Stimulated activated CD8-positive, alpha-beta memory T cell treated with anti-CD3 and anti-CD28 coated beads, Interleukin-15, amount 100 ng/mL, for 1 hour (primary cell): ENCODE results near the gene DPP10.
"Not testable (repeated sequence)": the region's sequence is repeated elsewhere in the genome, so short reads cannot be mapped to it uniquely, and the experiment has no call there.

ENCODE experiments used
- DNase-seq: peaks from one replicate; pipeline ENCODE4 v3.0.0-alpha.2; 2020; ENCODE audit warnings: low read depth

DPP10 gene

DNA sequence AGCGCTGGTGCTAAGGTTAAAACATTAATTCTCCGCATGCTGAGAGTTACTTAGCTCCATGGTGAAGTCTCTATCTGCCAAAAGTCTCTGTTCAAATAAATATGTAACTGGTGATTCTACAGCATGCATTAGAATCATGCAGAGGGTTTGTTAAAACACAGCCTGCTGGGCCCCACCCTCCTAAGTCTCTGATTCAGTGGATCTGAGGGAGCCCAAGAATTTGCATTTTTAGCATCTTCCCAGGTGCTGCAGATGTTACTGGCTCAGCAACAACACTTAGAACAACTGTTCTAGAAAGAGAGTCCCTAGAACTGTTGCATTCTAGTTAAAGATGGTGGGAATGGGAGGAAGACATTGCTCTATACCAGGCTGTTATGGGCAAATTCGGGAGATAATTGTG is 73.4 kb downstream of the DPP10 start:
- DNase-seq = no peak

GRCh38 chr2:114517580-114517979 is 75.1 kb downstream of the DPP10 start:
- DNase-seq = no peak

DNA sequence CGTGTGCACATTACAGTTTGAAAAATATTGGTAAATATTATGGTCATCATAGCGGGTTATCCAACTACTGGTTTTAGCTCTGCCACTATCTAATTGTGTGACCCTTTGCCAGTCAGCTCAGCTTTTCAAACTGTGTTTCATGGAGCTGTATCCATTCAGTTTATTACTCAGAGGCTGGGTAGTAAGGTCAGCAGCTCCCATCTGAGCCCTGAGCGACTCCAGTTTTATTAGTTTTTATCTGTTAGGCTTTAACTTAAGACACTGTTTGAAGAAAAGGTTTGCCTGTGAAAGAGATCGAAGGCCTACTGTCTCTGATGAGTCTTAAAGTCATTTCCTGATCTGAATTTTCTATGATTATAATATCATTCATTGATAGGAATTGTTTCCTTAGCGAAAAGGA is 76.3 kb downstream of the DPP10 start:
- no peak for DNase-seq

DNA sequence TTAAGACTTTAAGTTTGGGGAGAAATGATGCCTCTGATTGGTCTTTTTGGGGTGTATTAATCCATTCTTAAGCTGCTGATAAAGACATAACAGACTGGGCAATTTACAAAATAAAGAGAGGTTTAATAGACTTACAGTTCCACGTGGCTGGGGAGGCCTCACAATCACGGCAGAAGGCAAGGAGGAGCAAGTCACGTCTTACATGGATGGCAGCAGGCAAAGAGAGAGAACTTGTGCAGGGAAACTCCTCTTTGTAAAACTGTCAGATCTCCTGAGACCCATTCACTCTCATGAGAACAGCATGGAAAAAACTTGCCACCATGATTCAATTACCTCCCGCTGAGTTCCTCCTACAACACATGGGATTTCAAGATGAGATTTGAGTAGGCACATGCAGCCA is 80.2 kb downstream of the DPP10 start:
- DNase-seq = not testable (repeated sequence)

DNA sequence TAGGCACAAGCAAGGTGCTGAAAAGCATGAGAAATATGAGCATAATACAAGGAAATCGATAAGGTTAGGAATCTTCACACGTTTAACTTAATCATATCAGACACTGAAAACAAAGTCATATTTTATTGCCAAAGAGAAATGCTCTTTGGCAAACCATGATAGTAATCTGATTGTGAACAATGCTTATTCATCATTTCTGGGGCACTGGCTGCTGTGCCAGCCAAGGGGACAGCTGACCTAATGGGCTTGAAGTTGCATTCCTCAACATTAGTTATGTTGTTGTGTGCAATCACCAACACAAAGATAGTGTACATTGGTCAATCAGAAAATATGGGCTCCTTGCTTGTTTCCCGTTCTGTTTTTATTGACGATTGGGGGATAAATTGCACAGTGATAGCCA is 83.5 kb downstream of the DPP10 start:
- no peak for DNase-seq

DNA sequence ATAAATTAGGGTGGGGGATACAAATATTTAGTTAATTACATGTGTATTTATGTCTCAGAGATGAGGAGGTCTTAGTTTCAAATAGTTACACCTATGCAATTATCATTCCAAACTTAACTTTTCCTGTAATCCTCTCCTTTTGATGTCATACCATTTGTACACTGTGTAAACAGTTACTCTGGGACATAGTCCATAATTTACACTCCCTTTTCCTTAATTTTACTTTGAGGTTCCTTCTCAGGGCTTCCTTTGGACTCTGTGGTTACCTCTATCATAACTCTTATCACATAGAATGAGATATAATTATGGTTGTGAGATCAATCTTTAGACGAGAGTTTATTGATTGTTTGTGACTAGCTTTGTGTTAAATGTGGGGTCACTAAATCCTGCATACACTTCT is 84.4 kb downstream of the DPP10 start:
- DNase-seq = no peak

DNA sequence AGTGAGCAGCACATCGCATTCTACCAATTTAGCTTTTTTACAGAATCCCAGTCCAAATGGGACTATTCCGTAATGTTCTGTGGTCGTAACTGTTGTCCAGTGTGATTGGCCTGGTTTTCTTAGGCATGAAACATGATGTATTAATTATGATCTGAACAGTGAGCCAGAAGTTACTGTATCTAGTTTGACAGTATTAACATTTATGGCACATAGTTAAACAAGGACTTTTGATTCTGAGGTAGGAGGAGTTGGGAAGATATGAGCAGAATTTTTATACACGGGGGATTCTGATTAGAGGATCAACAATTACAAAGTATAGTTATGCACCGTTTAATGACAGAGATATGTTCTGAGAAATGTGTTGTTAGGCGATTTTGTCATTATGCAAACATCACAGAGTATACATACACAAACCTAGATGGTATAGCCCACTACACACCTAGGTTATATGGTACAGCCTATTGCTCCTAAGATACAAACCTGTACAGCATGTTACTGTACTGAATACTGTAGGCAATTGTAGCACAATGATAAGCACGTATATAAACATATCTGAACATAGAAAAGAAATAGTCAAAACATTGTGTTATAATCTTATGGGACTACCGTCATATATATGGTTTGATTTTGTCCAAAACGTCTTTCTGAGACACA is 85.0 kb downstream of the DPP10 start:
- DNase-seq = no peak

DNA sequence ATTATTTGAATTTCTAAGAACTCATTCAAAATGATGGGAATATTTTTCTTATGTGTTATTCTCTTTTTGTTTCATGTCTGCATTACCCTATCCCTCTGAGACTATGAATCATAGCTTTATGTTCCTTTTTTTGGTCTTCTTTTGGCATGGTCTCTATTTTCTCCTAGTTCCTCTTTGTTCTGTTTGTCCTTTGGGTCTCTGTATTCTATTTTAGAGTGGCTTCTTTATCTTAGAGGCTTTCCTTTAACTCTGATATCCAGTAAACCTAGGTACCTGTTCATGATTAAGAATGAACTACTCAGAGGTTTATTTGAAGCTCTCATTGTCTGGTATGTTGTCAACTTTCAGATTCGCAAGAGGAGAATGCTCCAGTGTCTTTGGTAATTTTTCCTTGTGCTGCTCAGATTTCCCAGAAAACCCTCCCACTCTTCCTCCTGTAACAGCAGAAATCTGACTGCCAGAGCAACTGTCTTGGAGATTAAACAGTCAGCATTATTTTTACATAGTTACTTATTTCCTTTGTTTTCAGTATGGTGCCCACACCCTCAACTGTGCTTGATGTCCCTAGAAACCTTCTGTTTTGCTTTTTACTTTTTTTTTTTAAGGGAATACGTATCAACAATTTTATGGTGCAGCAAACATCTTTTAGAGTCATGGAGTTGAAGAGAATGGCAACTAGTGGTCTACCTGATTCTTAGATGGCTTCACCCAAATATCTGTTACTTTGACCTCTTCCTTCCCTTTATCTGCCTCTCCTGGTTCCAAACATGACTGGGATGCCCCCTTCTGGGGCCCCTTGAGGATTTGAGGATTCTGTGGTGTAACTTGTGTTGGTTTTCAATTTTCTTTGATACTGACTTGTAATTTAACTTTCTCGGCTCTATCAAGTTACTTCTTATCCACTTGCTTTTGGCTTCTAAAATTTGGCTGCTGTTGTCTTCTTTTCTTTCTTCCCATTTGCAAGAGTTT is 92.0 kb downstream of the DPP10 start:
- DNase-seq = no peak

- DNase-seq = no peak
Measured at GRCh38 chr2:114537777-114538176, 95.3 kb downstream of the DPP10 start.

- no peak for DNase-seq
Measured at GRCh38 chr2:114542695-114543094, 100.3 kb downstream of the DPP10 start.

GRCh38 chr2:114543236-114543766 is 100.9 kb downstream of the DPP10 start:
- no peak for DNase-seq

DNA sequence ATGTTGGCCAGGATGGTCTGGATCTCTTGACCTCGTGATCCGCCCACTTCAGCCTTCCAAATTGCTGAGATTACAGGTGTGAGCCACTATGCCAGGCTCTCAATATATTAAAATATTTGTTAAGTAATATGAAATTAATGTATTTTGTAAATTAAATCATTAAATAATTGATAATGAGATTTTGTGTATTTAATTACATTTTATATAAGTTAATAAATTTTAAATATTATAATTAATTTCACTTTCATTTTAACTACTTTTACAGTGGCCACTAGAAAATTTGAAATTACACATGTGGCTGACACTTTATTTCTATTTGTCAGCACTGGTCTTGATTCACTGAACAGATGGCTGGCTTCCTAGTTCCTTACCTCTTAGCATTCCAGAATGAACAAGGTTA is 102.6 kb downstream of the DPP10 start:
- DNase-seq = no peak

GRCh38 chr2:114546531-114546930 is 104.1 kb downstream of the DPP10 start:
- DNase-seq = no peak

DNA sequence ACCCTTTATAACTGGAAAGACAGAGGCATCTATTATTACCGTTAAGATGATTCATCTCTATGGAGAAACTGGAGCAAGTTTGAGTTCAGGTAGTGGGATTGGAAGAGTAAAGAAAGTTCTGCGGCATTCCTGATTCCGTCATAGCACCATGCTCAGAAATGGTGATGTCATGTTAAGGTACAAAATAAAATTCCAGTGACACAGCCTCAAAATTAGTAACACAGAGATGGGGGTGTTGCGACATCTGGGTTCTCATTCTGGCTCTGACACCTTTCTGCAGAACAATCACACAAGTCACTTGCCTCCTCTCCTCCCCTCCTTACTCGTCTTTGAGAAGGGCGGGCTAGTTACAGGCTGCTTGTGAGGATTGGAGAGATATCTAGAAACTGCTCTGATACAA is 105.7 kb downstream of the DPP10 start:
- no peak for DNase-seq

GRCh38 chr2:114550364-114550763 is 107.9 kb downstream of the DPP10 start:
- no peak for DNase-seq

DNA sequence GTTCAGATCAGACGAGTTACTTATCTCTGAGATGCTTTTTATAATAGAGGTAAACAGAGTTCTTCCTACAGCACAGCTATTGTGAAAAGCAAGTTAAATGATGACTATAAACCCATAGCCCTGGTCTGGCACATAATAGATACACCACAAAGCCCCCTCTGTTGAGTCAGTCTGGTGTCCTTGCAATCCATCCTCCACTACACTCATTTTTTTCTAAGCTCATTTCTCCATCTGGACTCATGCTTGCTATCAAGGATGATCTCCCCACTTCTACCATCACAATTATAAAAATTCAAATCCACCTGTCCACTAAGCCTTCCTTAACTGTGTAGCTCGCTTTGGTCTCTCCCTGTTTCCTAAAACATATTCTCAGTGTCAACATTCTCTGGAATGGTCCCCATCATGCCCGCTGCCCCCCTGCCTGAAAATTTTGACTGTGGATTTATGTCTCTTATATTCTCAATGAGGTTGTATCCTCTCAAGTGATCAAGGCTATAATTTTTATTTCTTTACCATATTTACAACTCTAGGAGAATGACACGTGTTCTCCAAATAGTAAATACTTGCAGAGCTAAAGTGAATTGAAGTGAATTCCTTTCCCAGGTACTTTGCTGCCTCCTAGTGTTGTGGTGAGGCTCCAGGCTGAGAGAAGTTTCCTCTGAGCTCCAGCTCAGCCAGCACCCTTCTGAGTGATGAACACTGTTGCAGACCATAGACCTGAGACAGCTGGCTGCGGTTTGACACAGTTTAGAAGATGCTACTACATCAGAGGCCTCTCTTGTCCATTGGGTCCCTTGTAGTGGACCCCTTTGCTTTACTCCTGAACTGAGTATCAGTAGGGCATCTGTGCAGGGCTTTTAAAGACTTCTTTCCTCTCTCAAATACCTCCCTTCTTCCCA is 108.7 kb downstream of the DPP10 start:
- no peak for DNase-seq

DNA sequence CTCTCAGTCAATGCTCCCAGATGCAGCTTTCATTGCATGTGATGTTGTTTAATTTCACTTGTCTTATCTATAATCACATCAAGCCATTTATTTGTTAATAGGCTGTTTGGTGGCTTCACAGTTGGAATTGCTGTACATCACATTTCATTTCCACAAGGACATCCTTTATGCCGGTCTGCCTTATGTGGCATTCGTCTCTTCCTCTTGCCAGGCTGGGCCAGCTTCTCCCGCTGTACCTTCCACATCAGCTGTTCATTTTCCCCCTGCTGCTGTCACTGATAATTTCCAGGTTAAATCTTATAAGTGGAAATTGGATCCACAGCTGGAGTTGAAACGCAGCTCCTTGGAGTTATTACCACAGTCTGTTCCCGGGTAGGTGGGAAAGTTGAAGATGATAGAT is 110.6 kb downstream of the DPP10 start:
- DNase-seq = no peak

GRCh38 chr2:114569166-114569565 is 126.7 kb downstream of the DPP10 start:
- no peak for DNase-seq

GRCh38 chr2:114577657-114578056 is 135.2 kb downstream of the DPP10 start:
- DNase-seq = no peak

- DNase-seq = no peak
Measured at GRCh38 chr2:114579542-114579941, 137.1 kb downstream of the DPP10 start.

DNA sequence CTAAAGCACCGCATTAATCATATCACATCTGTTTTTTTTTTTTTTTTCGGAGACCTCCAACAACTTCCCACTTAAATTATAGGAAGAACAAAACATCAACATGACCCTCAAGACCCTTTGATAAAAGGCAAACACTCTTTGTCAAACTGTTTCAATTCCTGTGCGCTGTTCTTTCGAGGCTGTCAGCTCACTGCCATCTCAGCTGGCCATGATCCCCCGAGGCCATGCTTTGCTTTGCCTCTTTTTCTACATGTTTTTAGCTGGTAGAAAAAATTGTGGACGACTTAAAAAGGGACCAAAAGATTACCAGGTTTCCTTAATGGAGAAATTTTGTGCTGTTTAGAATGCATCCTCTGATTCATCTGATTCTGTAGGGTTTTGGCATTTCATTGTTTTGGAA is 138.2 kb downstream of the DPP10 start:
- no peak for DNase-seq

DNA sequence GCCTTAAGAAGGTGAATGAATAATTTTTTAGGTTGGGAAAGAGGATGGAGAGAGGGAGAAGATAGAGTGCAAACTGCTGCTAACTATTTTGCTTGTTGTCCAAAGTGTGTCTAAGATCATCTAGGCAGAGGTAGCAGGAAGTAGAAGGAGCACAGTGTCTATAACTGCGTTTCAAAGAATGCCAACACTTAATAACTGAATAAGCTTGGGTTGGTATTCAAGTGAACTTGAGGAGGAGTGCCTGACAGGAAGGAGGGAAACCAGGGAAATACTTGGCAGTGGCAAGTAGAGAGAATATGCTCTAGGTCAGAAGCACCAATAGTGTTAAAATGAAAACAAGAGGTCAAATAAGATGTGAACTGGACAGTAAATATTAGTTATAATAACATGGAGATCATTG is 155.9 kb downstream of the DPP10 start:
- no peak for DNase-seq
